ENCODE data around the gene SS18L1.

The SS18L1 gene

DNA sequence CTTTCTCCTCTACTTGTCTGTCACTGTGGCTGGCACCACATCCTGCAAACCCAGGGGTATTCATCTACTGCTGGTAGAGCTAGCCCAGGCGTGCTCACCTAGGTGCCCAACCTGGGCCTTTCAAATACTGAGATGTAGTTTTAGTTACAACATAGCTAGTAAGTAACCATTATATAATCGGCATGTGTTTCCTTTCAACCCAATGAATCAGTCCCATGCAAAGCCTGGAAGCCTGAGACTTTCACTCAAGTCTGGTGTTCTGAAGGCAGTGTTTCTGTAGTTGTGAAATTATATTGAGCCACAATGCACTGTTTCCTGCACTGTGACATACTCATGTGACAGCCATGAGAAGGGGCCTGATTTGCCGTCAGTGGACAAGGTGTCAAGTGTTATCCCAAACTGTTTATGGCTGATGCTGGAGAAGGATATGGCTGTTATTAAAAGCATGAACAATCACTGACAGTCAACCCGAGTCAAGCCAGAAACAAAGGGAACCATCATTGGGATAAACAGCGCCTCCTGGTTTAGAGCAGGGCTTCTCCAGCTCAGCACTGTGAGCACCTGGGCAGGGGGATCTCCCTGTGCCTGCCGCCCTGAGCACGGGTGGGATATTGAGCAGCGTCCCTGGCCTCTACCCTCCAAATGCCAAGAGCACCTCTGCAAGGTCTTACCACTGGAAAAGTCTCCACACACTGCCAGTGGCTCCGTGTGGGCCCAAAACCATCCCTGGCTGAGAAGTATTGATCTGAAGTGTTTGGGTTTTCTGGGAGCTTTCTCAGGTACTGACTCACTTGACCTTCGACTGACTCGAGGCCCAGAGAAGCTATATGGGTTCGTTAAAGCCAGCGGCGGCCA is 1.9 kb upstream of the SS18L1 start:
- Histone ChIP-seq H3K4me1 (ENCODE audit: low read depth, poor library complexity, severe bottlenecking) (peaks cover 24% of the 10 kb centered on the region), H3K9ac (peak overlapping the region; percentile 87), H3K79me2 (ENCODE audit: insufficient read depth, low read depth) (peaks cover 62% of the 10 kb centered on the region), H4K20me1 (ENCODE audit: insufficient read depth) (peaks cover 28% of the 10 kb centered on the region), H3K4me3 (IDR thresholded peaks at IDR 0.05; ENCODE audit: insufficient read depth, low read depth, low read length) (no peak overlapping the region), H2AFZ (ENCODE audit: low read depth) (no peak overlapping the region), H3K27me3 (ENCODE audit: insufficient read depth, low read depth) (no peaks in the 10 kb centered on the region), H3K4me2 (peak overlapping the region; percentile 100), H3K36me3 (ENCODE audit: insufficient read depth) (peaks cover 16% of the 10 kb centered on the region; the same call in 1 of the 2 replicates), H3K27ac (peak overlapping the region; percentile 64; the same call in 1 of the 2 replicates)
- TF ChIP-seq, protein P1, sequence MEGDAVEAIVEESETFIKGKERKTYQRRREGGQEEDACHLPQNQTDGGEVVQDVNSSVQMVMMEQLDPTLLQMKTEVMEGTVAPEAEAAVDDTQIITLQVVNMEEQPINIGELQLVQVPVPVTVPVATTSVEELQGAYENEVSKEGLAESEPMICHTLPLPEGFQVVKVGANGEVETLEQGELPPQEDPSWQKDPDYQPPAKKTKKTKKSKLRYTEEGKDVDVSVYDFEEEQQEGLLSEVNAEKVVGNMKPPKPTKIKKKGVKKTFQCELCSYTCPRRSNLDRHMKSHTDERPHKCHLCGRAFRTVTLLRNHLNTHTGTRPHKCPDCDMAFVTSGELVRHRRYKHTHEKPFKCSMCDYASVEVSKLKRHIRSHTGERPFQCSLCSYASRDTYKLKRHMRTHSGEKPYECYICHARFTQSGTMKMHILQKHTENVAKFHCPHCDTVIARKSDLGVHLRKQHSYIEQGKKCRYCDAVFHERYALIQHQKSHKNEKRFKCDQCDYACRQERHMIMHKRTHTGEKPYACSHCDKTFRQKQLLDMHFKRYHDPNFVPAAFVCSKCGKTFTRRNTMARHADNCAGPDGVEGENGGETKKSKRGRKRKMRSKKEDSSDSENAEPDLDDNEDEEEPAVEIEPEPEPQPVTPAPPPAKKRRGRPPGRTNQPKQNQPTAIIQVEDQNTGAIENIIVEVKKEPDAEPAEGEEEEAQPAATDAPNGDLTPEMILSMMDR (conservative IDR thresholded peaks at IDR 0.05; ENCODE audit: low read depth, low read length), result peak; percentile 53; the same call in 1 of the 2 replicates

GRCh38 chr20:62142252-62143080 is 1.1 kb upstream of the SS18L1 start:
- peak overlapping the region; percentile 64 for H3K27ac ChIP-seq

GRCh38 chr20:62143957-62144825 is 622 bp downstream of the SS18L1 start:
- TF ChIP-seq, protein P1 (conservative IDR thresholded peaks at IDR 0.05; ENCODE audit: low read depth, low read length), result no peak
- peaks cover 24% of the 10 kb centered on the region for H3K4me1 ChIP-seq (ENCODE audit: low read depth, poor library complexity, severe bottlenecking)
- H3K4me3 ChIP-seq (IDR thresholded peaks at IDR 0.05; ENCODE audit: insufficient read depth, low read depth, low read length), result no peak overlapping the region
- H3K36me3 ChIP-seq (ENCODE audit: insufficient read depth), result peaks cover 16% of the 10 kb centered on the region; the same call in 1 of the 2 replicates
- no peak overlapping the region for H3K27ac ChIP-seq
- H4K20me1 ChIP-seq (ENCODE audit: insufficient read depth), result peaks cover 28% of the 10 kb centered on the region
- H3K9ac ChIP-seq, result no peak overlapping the region; the same call in 1 of the 2 replicates
- peaks cover 82% of the 10 kb centered on the region for H3K79me2 ChIP-seq (ENCODE audit: insufficient read depth, low read depth)
- no peaks in the 10 kb centered on the region for H3K27me3 ChIP-seq (ENCODE audit: insufficient read depth, low read depth)
- H2AFZ ChIP-seq (ENCODE audit: low read depth), result 0 out of 2 replicates have a peak overlapping the region, but pooled peaks have one; percentile 6
- H3K4me2 ChIP-seq, result peak overlapping the region; percentile 70

More at GRCh38 chr20:62142252-62143080, 1.1 kb upstream of the SS18L1 start:
- H2AFZ ChIP-seq (ENCODE audit: low read depth), result 0 out of 2 replicates have a peak overlapping the region, but pooled peaks have one; percentile 18
- peaks cover 71% of the 10 kb centered on the region for H3K79me2 ChIP-seq (ENCODE audit: insufficient read depth, low read depth)
- H3K9ac ChIP-seq, result peak overlapping the region; percentile 87
- H3K4me3 ChIP-seq (IDR thresholded peaks at IDR 0.05; ENCODE audit: insufficient read depth, low read depth, low read length), result no peak overlapping the region
- TF ChIP-seq, protein P1 (conservative IDR thresholded peaks at IDR 0.05; ENCODE audit: low read depth, low read length), result no peak
- peak overlapping the region; percentile 100 for H3K4me2 ChIP-seq
- H3K27me3 ChIP-seq (ENCODE audit: insufficient read depth, low read depth), result no peaks in the 10 kb centered on the region
- H4K20me1 ChIP-seq (ENCODE audit: insufficient read depth), result peaks cover 28% of the 10 kb centered on the region
- peaks cover 16% of the 10 kb centered on the region; the same call in 1 of the 2 replicates for H3K36me3 ChIP-seq (ENCODE audit: insufficient read depth)
- peaks cover 24% of the 10 kb centered on the region for H3K4me1 ChIP-seq (ENCODE audit: low read depth, poor library complexity, severe bottlenecking)

GRCh38 chr20:62145688-62146018 is 2.1 kb downstream of the SS18L1 start:
- H3K79me2 ChIP-seq (ENCODE audit: insufficient read depth, low read depth), result peaks cover 76% of the 10 kb centered on the region
- no peak overlapping the region for H2AFZ ChIP-seq (ENCODE audit: low read depth)
- no peak overlapping the region for H3K9ac ChIP-seq
- H3K4me1 ChIP-seq (ENCODE audit: low read depth, poor library complexity, severe bottlenecking), result peaks cover 19% of the 10 kb centered on the region
- TF ChIP-seq, protein P1 (conservative IDR thresholded peaks at IDR 0.05; ENCODE audit: low read depth, low read length), result no peak
- H3K36me3 ChIP-seq (ENCODE audit: insufficient read depth), result 0 out of 2 replicates have a peak, but pooled peaks cover under 1% of the 10 kb centered on the region
- no peaks in the 10 kb centered on the region for H3K27me3 ChIP-seq (ENCODE audit: insufficient read depth, low read depth)
- H3K4me3 ChIP-seq (IDR thresholded peaks at IDR 0.05; ENCODE audit: insufficient read depth, low read depth, low read length), result no peak overlapping the region
- H4K20me1 ChIP-seq (ENCODE audit: insufficient read depth), result peaks cover 18% of the 10 kb centered on the region
- no peak overlapping the region for H3K4me2 ChIP-seq
- H3K27ac ChIP-seq, result no peak overlapping the region

Data from KMS-11 (cell line).